NCI-H128 (cell line): ENCODE results near the gene PRTFDC1.

Experiments used
- DNase-seq: peaks from one replicate; lab custom pipeline; 2025; ENCODE audit not compliant: unreplicated experiment; lab: John Stamatoyannopoulos, UW

The PRTFDC1 gene

DNA sequence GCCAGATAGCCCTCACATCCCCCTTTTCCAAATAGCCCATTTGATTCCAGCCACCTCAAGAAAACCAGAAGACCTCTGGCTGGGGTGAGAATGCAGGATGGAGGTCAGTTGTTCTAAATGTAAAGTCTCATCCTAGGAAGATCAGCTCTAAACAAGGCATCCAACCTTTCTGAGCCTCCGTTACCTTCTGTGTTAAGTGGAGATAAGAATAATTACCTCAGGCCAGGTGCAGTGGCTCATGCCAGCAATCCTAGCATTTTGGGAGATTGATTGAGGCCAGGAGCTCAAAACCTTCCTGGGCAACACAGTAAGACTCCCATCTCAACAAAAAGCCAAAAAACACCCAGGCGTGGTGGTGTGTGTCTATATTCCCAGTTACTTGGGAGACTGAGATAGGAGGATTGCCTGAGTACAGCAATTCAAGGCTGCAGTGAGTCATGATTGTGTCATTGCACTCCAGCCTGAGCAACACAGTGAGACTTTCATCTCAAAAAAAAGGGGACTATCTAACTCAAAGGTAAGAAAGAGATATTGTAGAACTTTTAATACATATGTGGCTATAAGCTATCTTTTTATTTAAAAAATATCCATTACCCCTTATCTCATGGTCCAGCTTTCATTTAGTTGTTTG lies 43.5 kb downstream of the PRTFDC1 start:
- no peak for DNase-seq

GRCh38 chr10:24907956-24908355 lies 44.5 kb downstream of the PRTFDC1 start:
- DNase-seq, result no peak

DNA sequence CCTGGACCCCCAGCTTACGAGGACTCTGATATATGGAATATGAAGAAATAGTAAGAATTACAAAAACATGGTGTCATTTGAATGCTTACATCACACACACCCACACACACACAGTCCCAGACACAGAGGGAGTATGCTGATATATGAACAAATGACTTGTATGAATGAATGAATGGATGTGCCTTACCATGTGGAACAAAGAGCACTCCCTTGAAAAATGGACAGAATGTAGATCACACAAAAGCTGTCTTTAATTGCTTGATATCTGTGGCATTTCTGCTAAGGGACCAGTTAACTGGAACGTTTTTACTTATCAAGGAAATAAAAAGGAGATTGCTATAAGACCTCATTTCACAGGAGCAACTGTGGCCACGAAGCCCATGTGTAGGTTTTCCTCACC lies 46.0 kb downstream of the PRTFDC1 start:
- no peak for DNase-seq

DNA sequence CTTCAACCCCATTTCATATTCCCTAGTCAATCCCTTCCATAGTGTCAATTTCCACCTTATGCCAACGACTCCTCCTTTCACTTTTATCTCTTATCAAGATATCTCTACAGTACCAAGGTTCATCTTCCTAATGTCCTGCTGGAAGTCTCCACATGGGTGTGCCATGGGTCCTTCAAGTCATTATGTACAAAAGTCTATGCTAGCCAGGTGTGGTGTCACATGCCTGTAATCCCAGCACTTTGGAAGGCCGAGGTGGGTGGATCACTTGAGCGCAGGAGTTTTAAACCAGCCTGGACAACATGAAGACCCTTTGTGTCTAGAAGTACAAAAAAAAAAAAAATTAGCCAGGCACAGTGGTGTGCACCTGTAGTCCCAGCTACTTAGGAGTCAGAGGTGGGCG lies 47.6 kb downstream of the PRTFDC1 start:
- no peak for DNase-seq

GRCh38 chr10:24902400-24902728 lies 50.0 kb downstream of the PRTFDC1 start:
- DNase-seq, result no peak

GRCh38 chr10:24901686-24902399 lies 50.6 kb downstream of the PRTFDC1 start:
- no peak for DNase-seq

GRCh38 chr10:24900888-24901685 lies 51.3 kb downstream of the PRTFDC1 start:
- DNase-seq, result no peak

DNA sequence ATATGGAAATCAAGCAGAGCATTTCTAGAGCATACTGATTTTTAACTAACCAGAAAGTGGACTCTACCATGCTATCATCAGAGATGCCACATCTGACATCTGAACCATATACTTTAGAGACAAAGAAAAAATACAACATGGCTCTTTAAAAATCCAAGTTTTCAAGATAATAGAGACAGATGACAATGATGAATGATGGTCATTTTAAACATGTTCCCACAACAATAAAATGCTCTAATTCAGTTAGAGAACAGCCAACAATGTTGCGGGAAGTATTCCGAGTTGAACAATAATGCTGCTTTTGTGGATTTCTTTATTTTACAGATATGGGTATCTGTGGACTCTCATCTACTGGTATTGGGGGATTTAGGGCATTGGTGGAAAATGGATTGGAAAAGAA lies 52.8 kb downstream of the PRTFDC1 start:
- DNase-seq, result no peak

DNA sequence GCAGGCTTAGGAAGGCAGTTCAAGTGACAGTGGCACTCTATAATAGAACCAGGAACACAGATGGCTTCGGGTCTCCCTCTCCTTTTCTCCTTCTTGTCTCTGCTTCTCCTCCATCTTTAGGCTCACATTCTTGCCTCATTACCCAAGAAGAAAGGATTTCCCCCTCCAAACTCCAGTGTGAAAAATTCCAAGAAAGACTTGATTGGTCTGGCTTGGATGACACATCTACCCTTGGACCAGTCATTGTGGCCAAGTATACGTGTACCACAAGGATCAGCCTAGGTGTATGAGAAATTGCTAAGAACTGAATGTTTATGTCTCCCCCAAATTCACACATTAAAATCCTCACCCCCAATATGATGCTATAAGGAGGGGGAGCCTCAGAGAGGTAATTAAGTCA lies 53.9 kb downstream of the PRTFDC1 start:
- no peak for DNase-seq

DNA sequence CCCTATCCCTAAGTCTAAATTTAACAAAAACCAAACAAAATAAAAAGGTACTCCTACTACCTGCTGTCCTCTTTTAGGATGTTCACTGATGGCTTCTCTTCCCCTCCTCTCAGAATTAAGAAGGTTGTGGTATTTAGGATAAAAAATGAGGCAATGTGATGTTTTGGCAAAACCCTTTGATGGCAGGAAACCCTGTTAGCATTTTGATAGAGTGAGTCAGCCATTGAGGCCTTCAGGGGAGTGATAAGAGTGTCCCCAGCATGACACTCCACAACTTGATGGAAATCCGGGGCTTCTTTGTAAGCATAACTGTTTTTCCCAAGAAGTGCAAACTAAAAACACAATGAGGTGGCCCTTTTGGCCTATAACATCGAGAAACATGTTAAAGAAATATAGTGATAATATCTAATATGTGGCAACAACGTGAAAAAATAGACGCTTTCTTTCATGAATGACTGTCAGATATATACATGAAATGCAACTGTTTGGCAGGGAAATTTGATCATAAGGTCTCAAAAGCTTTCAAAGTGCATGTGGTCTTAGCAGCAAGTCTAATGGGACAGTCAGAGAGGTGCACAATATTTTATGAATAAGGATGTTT lies 55.0 kb downstream of the PRTFDC1 start:
- no peak for DNase-seq

GRCh38 chr10:24894728-24895127 lies 57.7 kb downstream of the PRTFDC1 start:
- DNase-seq, result no peak

GRCh38 chr10:24894309-24894708 lies 58.1 kb downstream of the PRTFDC1 start:
- no peak for DNase-seq

- DNase-seq, result no peak
Measured at GRCh38 chr10:24893127-24893526, 59.3 kb downstream of the PRTFDC1 start.

- no peak for DNase-seq
Measured at GRCh38 chr10:24891823-24892222, 60.6 kb downstream of the PRTFDC1 start.

DNA sequence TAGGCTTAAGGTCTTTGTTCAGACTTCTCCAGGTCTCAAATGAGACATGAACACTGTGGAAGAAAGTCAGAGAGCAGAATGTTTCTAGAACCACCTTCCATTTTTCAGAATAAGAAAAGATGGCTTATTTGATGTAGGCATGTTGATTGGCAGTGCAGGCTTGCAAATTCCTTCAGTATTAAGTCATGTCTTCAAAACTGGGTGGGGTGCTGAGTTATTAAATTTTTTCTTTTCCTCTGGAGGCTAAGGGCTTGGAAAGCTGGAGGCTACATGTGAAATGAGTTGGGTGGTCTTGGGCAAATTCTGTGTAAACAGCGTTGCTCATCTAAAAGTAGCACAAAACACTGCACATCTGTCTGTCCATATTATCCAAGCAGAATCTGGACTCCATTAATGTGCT lies 62.8 kb downstream of the PRTFDC1 start:
- no peak for DNase-seq

DNA sequence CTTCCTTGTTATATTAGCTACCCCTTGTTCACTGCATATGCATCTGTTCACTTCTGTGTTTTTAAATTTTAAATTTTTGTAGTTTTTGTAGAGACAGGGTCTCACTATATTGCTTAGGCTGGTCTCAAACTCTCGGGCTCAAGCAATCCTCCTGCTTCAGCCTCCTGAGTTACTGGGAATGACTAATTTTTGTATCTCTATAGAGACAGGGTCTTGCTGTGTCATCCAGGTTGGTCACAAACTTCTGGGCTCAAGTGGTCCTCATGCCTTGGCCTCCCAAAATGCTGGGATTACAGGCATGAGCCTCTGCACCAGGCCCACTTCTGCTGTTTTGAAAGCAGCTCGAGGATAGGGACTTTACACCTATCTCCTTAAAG lies 64.6 kb downstream of the PRTFDC1 start:
- DNase-seq, result no peak

GRCh38 chr10:24886290-24886680 lies 66.1 kb downstream of the PRTFDC1 start:
- no peak for DNase-seq

DNA sequence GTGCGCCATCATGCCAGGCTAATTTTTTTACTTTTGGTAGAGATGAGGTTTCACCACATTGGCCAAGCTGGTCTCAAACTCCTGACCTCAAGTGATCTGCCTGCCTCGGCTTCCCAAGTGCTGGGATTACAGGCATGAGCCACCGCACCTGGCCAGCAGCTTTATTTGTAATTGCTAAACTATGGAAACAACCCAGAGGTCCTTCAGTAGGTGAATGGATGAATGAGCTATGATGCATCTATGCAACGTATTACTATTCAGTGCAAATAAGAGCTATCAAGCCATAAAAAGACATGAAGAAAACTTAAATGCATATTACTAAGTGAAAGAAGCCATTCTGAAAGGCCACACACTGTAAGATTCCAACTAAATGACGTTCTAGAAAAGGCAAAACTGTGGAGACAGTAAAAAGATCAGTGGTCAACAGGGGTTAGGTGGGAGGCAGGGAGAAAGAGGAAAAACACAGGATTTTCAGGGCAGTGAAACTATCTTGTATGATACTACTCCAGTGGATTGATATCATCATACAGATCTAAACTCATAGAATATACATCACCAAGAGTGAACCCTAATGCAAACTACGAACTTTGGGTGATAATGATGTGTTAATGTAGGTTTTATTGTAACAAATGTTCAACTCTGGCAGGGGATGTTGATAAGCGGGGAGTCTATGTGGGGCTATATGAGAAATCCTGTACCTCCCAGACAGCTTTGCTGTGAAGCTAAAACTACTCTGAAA lies 66.7 kb downstream of the PRTFDC1 start:
- DNase-seq, result no peak

GRCh38 chr10:24884793-24885192 lies 67.6 kb downstream of the PRTFDC1 start:
- DNase-seq, result no peak

DNA sequence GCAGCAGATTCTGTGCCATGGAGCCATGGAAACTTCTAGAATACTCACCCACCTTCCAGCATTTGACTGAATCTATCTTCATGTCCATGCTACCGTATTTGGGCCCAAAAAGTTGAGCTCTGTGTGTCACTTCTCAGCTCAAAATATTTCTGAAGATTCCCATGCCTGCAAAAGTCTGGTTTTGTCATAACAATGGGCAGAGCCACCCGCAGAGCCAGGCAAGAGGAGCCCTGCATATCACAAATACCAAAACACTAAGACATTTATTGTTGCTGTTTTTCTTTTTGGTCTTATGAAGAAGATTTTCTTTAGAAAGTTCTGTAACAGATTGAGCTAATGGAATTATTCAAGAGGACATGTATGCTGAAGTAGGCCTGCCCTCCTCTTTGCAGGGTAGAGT lies 68.1 kb downstream of the PRTFDC1 start:
- DNase-seq, result no peak

GRCh38 chr10:24883176-24883575 lies 69.2 kb downstream of the PRTFDC1 start:
- DNase-seq, result no peak
